DOHH2 (cell line): ENCODE results near the gene SEMA4D.

ENCODE experiments used
- CTCF ChIP-seq: fragments of 200-600 bp; sonication (generic); IDR thresholded peaks from one replicate; pipeline ENCODE4 v1.5.1; 2014; ENCODE audit warnings: antibody characterized with exemption, mild to moderate bottlenecking, low read depth, low read length; ENCODE audit not compliant: poor library complexity, severe bottlenecking
- EZH2phosphoT487 ChIP-seq: fragments of 200-600 bp; sonication (generic); IDR thresholded peaks from 2 replicates; pipeline ENCODE4 v1.6.1; 2017; ENCODE audit warnings: borderline replicate concordance, mild to moderate bottlenecking, antibody characterized with exemption, low read length, moderate library complexity, mixed read lengths

- TF ChIP-seq CTCF (no peak), EZH2phosphoT487 (no peak)
These were observed 143.9 kb downstream of the SEMA4D start for GRCh38 chr9:89353989-89354388.
